Bone marrow (tissue), 2 donors: ENCODE results near the gene ACTA2.

ENCODE experiments used
- DNase-seq, 2 donors: peaks; one replicate each; lab custom pipeline; 2025; lab: John Stamatoyannopoulos, UW

Gene ACTA2

GRCh38 chr10:88981435-88981834 is 28.9 kb upstream of the ACTA2 start:
- DNase-seq: no peak

- DNase-seq: no peak
Measured at GRCh38 chr10:88980800-88981199, 28.2 kb upstream of the ACTA2 start.

GRCh38 chr10:88980247-88980646 is 27.7 kb upstream of the ACTA2 start:
- DNase-seq: no peak

GRCh38 chr10:88979603-88980002 is 27.0 kb upstream of the ACTA2 start:
- DNase-seq: no peak

- no peak for DNase-seq
Measured at GRCh38 chr10:88979153-88979562, 26.6 kb upstream of the ACTA2 start.

GRCh38 chr10:88978463-88978862 is 25.9 kb upstream of the ACTA2 start:
- DNase-seq: no peak

GRCh38 chr10:88975377-88975720 is 22.8 kb upstream of the ACTA2 start:
- DNase-seq: no peak

- DNase-seq: peak in 1 of 2 donors; percentile 33
Measured at GRCh38 chr10:88974446-88975376, 22.1 kb upstream of the ACTA2 start.

- no peak for DNase-seq
Measured at GRCh38 chr10:88974012-88974411, 21.4 kb upstream of the ACTA2 start.

GRCh38 chr10:88971221-88972061 is 18.9 kb upstream of the ACTA2 start:
- DNase-seq: no peak

- no peak for DNase-seq
Measured at GRCh38 chr10:88968391-88968790, 15.8 kb upstream of the ACTA2 start.

- no peak for DNase-seq
Measured at GRCh38 chr10:88966797-88967196, 14.2 kb upstream of the ACTA2 start.

GRCh38 chr10:88964869-88965415 is 12.4 kb upstream of the ACTA2 start:
- peak in 1 of 2 donors; percentile 20 for DNase-seq

- DNase-seq: no peak
Measured at GRCh38 chr10:88964360-88964759, 11.8 kb upstream of the ACTA2 start.

GRCh38 chr10:88963318-88963717 is 10.7 kb upstream of the ACTA2 start:
- no peak for DNase-seq

- peak in 1 of 2 donors; percentile 13 for DNase-seq
Measured at GRCh38 chr10:88962336-88962735, 9.8 kb upstream of the ACTA2 start.

- no peak for DNase-seq
Measured at GRCh38 chr10:88961266-88961665, 8.7 kb upstream of the ACTA2 start.

GRCh38 chr10:88960802-88961201 is 8.2 kb upstream of the ACTA2 start:
- DNase-seq: no peak

GRCh38 chr10:88958721-88959120 is 6.1 kb upstream of the ACTA2 start:
- no peak for DNase-seq

GRCh38 chr10:88957381-88957780 is 4.8 kb upstream of the ACTA2 start:
- no peak for DNase-seq

GRCh38 chr10:88954458-88955083 is 2.0 kb upstream of the ACTA2 start:
- DNase-seq: no peak

- no peak for DNase-seq
Measured at GRCh38 chr10:88953662-88954061, 1.1 kb upstream of the ACTA2 start.
